Breast epithelium (tissue), 3 donors: ENCODE data around the gene PTPRK.

ENCODE experiments used
- POLR2A ChIP-seq: fragments of 450-650 bp; IDR thresholded peaks from one replicate; pipeline ENCODE4 v1.6.1; 2016; ENCODE audit warnings: antibody characterized with exemption, mild to moderate bottlenecking, moderate library complexity
- POLR2AphosphoS5 ChIP-seq, 3 donors: sonication (generic); formaldehyde crosslinking; IDR thresholded peaks; one replicate each; pipeline ENCODE4 v1.6.1; 2017; ENCODE audit warnings: antibody characterized with exemption in 3 of 3

- TF ChIP-seq POLR2A = no peak
- TF ChIP-seq POLR2AphosphoS5 (IDR thresholded peaks at IDR 0.05) = no peak
Measured at GRCh38 chr6:128172081-128172480, 348.3 kb downstream of the PTPRK start.
